Cardiac muscle cell (in vitro differentiated cells and primary cell): ENCODE results near the gene SLC16A11. TPM values are rescaled to one million over a fixed set of nuclear protein-coding genes. Genes with fewer than 3 reads are reported as not detected.
"Not testable (repeated sequence)": the region's sequence is repeated elsewhere in the genome, so short reads cannot be mapped to it uniquely, and the experiment has no call there.

ENCODE experiments used
- DNase-seq, 2 donors: peaks; one replicate each; pipeline versions ENCODE4 v3.0.0 to v3.0.0-alpha.2; 2010 to 2017; ENCODE audit warnings: low read depth in 1 of 2, low spot score in 1 of 2
- H3K27ac ChIP-seq: fragments of 200-600 bp; sonication (generic); 2 replicates; pipeline ENCODE4 v1.5.1; 2016
- H3K27me3 ChIP-seq: fragments of 200-600 bp; sonication (generic); 2 replicates; pipeline ENCODE4 v1.6.0; 2016; ENCODE audit warnings: control low read depth
- H3K36me3 ChIP-seq: fragments of 200-600 bp; sonication (generic); 2 replicates; pipeline ENCODE4 v1.5.1; 2016; ENCODE audit warnings: control low read depth
- H3K4me1 ChIP-seq: fragments of 200-600 bp; sonication (generic); 2 replicates; pipeline ENCODE4 v1.8.1; 2017; ENCODE audit warnings: low read depth, mild to moderate bottlenecking, mixed run types
- H3K4me3 ChIP-seq: fragments of 200-600 bp; sonication (generic); 2 replicates; pipeline ENCODE4 v1.5.1; 2016; ENCODE audit warnings: mild to moderate bottlenecking
- H3K9me3 ChIP-seq: fragments of 200-600 bp; sonication (generic); 2 replicates; pipeline ENCODE4 v1.5.1; 2017; ENCODE audit warnings: low read depth, mild to moderate bottlenecking, control low read depth
- CTCF ChIP-seq: IDR thresholded peaks from 2 replicates; pipeline ENCODE4 v1.5.1; 2012; ENCODE audit warnings: low read depth, mild to moderate bottlenecking, low read length
- polyA plus RNA-seq: library from polyadenylated mRNA; unstranded; fragments of >200 nt; fragmentation: Nextera tagmentation; extraction: Ambion mirVana; gene quantifications from 2 replicates; pipeline ENCODE4 v1.2.1, GENCODE V29; 2016
- total RNA-seq: library from RNA; depleted of rRNA; stranded (reverse); fragments of >200 nt; gene quantifications from 2 replicates; pipeline ENCODE4 v1.2.3, GENCODE V29; 2016

The SLC16A11 gene
- total and polyA plus RNA-seq, 2 experiments from 2014 or later, result 1.1 to 3.8 TPM

- Histone ChIP-seq H3K27ac (no peak overlapping the region), H3K9me3 (no peaks in the 10 kb centered on the region), H3K36me3 (no peaks in the 10 kb centered on the region), H3K27me3 (no peaks in the 10 kb centered on the region), H3K4me1 (no peaks in the 10 kb centered on the region), H3K4me3 (no peak overlapping the region)
- no peak for TF ChIP-seq CTCF
- no peak for DNase-seq
Measured at GRCh38 chr17:7063518-7064094, 19.7 kb upstream of the SLC16A11 start.

DNA sequence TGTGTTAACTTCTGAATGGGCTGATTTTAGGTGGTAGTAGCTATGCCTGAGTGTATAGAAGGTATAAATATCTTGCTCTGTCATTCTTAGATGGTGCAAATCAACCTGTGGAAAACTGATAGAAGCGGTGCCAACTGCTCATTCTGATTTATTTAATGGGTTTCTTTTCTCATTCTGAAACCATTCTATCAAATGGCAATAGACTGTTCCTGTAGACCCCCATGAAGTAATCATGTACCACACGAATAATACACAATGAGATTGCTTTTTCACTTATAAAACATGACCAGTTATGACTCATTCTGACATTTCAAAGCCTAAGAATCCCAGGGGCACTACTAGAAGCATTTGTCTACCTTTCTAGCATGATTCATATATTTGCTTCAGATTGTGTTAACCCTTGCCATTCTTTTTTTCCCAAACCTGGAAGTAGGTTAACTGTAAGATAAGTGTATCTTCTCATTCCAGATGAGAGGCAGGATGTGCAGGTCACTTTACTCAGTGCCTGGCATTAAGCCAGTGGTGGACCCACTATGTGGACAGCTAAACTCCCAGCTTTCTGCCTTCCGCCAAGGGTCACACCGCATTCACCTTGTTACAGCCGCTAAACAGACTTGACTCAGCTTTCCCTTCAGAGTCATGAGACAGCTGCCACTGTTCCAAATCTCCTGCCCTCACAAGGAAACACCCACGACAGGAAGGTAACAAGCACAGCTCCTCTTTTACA is 16.4 kb upstream of the SLC16A11 start:
- H3K27me3 ChIP-seq, result no peaks in the 10 kb centered on the region
- no peaks in the 10 kb centered on the region for H3K9me3 ChIP-seq
- peak in 1 of 2 donors; percentile 62 for DNase-seq
- H3K36me3 ChIP-seq, result no peaks in the 10 kb centered on the region
- no peak overlapping the region for H3K27ac ChIP-seq
- H3K4me3 ChIP-seq, result no peak overlapping the region
- TF ChIP-seq CTCF, result no peak
- H3K4me1 ChIP-seq, result no peaks in the 10 kb centered on the region

- TF ChIP-seq CTCF, result no peak
- DNase-seq, result peak in 1 of 2 donors; percentile 55
- Histone ChIP-seq H3K4me3 (no peak overlapping the region), H3K9me3 (no peaks in the 10 kb centered on the region), H3K4me1 (no peaks in the 10 kb centered on the region), H3K27ac (no peak overlapping the region), H3K27me3 (no peaks in the 10 kb centered on the region), H3K36me3 (no peaks in the 10 kb centered on the region)
Measured at GRCh38 chr17:7058831-7059447, 15.0 kb upstream of the SLC16A11 start.

- Histone ChIP-seq H3K27ac (no peak overlapping the region), H3K4me3 (no peak overlapping the region), H3K36me3 (no peaks in the 10 kb centered on the region), H3K27me3 (no peaks in the 10 kb centered on the region), H3K4me1 (no peaks in the 10 kb centered on the region), H3K9me3 (no peaks in the 10 kb centered on the region)
- DNase-seq, result no peak
- no peak for TF ChIP-seq CTCF
Measured at GRCh38 chr17:7056386-7056785, 12.5 kb upstream of the SLC16A11 start.

- H3K27ac ChIP-seq, H3K27me3 ChIP-seq, DNase-seq: not testable (repeated sequence)
Measured at GRCh38 chr17:7050583-7050982, 6.7 kb upstream of the SLC16A11 start.

GRCh38 chr17:7048968-7049367 is 5.1 kb upstream of the SLC16A11 start:
- Histone ChIP-seq H3K9me3 (no peaks in the 10 kb centered on the region), H3K4me1 (peaks cover 5% of the 10 kb centered on the region), H3K36me3 (no peaks in the 10 kb centered on the region), H3K27me3 (peaks cover 14% of the 10 kb centered on the region), H3K27ac (no peak overlapping the region), H3K4me3 (no peak overlapping the region)
- TF ChIP-seq CTCF, result no peak
- DNase-seq, result no peak

More at GRCh38 chr17:7050583-7050982, 6.7 kb upstream of the SLC16A11 start:
- not testable (repeated sequence) for H3K4me1 ChIP-seq, H3K4me3 ChIP-seq, H3K9me3 ChIP-seq, H3K36me3 ChIP-seq
